Suprapubic skin (tissue), 4 donors: Measurements from ENCODE around the gene EPHA10. TPM values are rescaled to one million over a fixed set of nuclear protein-coding genes. Genes with fewer than 3 reads are reported as not detected.
"Not testable (repeated sequence)": the region's sequence is repeated elsewhere in the genome, so short reads cannot be mapped to it uniquely, and the experiment has no call there.

Experiments
- DNase-seq, 2 donors: peaks; one replicate each; pipeline ENCODE4 v3.0.0-alpha.2; 2019; ENCODE audit warnings: low spot score in 2 of 2
- H3K27ac ChIP-seq: fragments of 200-600 bp; sonication (generic); one replicate; pipeline ENCODE4 v1.5.1; 2019
- H3K27me3 ChIP-seq: fragments of 200-600 bp; sonication (generic); one replicate; pipeline ENCODE4 v1.5.1; 2019
- H3K36me3 ChIP-seq: fragments of 200-600 bp; sonication (generic); one replicate; pipeline ENCODE4 v1.5.1; 2019
- H3K4me1 ChIP-seq: fragments of 200-600 bp; sonication (generic); one replicate; pipeline ENCODE4 v1.5.1; 2019
- H3K4me3 ChIP-seq: fragments of 200-600 bp; sonication (generic); one replicate; pipeline ENCODE4 v1.5.1; 2019; ENCODE audit warnings: mild to moderate bottlenecking
- H3K9me3 ChIP-seq: fragments of 200-600 bp; sonication (generic); one replicate; pipeline ENCODE4 v1.5.1; 2019
- CTCF ChIP-seq, 2 donors: fragments of 200-600 bp in 1 of 2; fragments of 450-650 bp in 1 of 2; sonication (generic) in 1 of 2; IDR thresholded peaks; one replicate each; pipeline ENCODE4 v1.5.1; 2016 to 2019; ENCODE audit warnings: antibody characterized with exemption in 2 of 2, mild to moderate bottlenecking in 1 of 2, moderate library complexity in 1 of 2
- EP300 ChIP-seq: sonication (generic); formaldehyde crosslinking; IDR thresholded peaks from one replicate; pipeline ENCODE4 v1.6.1; 2017; ENCODE audit warnings: antibody characterized with exemption
- POLR2A ChIP-seq, 2 donors: fragments of 450-650 bp; IDR thresholded peaks; one replicate each; pipeline ENCODE4 v1.6.1; 2017; ENCODE audit warnings: antibody characterized with exemption in 2 of 2, mild to moderate bottlenecking in 2 of 2, moderate library complexity in 2 of 2
- POLR2AphosphoS5 ChIP-seq, 3 donors: sonication (generic); formaldehyde crosslinking; IDR thresholded peaks; one replicate each; pipeline ENCODE4 v1.6.1; 2017; ENCODE audit warnings: antibody characterized with exemption in 3 of 3
- WGBS: methylation state at CpG from one replicate; pipeline ENCODE4 v1.1.5; 2018; 5-methylcytosine and 5-hydroxymethylcytosine counted together
- total RNA-seq, 4 donors: library from RNA; depleted of rRNA; stranded (reverse); fragments of >200 nt; gene quantifications; one replicate each; pipeline ENCODE4 v1.1.0, GENCODE V29; 2016

EPHA10 gene
- total RNA-seq, 4 donors from 2014 or later = 0.23 to 0.34 TPM; not detected in 2

- DNase-seq = no peak
- no peaks in the 10 kb centered on the region for H3K9me3 ChIP-seq
- TF ChIP-seq EP300 (no peak), POLR2A (IDR thresholded peaks at IDR 0.05) (no peak), POLR2AphosphoS5 (IDR thresholded peaks at IDR 0.05) (no peak), CTCF (IDR thresholded peaks at IDR 0.05) (no peak)
- peak overlapping the region; percentile 48 for H3K4me3 ChIP-seq
- WGBS = 29% methylated on average over 11 of the region's 11 CpGs
- H3K27me3 ChIP-seq = peaks cover 79% of the 10 kb centered on the region
- H3K27ac ChIP-seq = no peak overlapping the region
- no peaks in the 10 kb centered on the region for H3K36me3 ChIP-seq
- H3K4me1 ChIP-seq = peaks cover 19% of the 10 kb centered on the region
These were observed 12.7 kb downstream of the EPHA10 start for GRCh38 chr1:37752213-37752582.

GRCh38 chr1:37748565-37748964 is 16.4 kb downstream of the EPHA10 start:
- Histone ChIP-seq H3K27ac (no peak overlapping the region), H3K27me3 (peaks cover 50% of the 10 kb centered on the region), H3K36me3 (no peaks in the 10 kb centered on the region), H3K4me1 (peaks cover 15% of the 10 kb centered on the region), H3K9me3 (peaks cover 5% of the 10 kb centered on the region), H3K4me3 (no peak overlapping the region)
- 92% methylated on average over 1 of the region's 1 CpG for WGBS
- DNase-seq = no peak
- TF ChIP-seq EP300 = no peak

- no peak overlapping the region for H3K4me3 ChIP-seq
- no peaks in the 10 kb centered on the region for H3K36me3 ChIP-seq
- 96% methylated on average over 3 of the region's 3 CpGs for WGBS
- no peak overlapping the region for H3K27ac ChIP-seq
- peaks cover 42% of the 10 kb centered on the region for H3K27me3 ChIP-seq
- no peaks in the 10 kb centered on the region for H3K4me1 ChIP-seq
- no peak for DNase-seq
- H3K9me3 ChIP-seq = peaks cover 5% of the 10 kb centered on the region
- no peak for TF ChIP-seq CTCF (IDR thresholded peaks at IDR 0.05)
- TF ChIP-seq EP300 = no peak
- no peak for TF ChIP-seq POLR2AphosphoS5 (IDR thresholded peaks at IDR 0.05)
- no peak for TF ChIP-seq POLR2A (IDR thresholded peaks at IDR 0.05)
These were observed 18.1 kb downstream of the EPHA10 start for GRCh38 chr1:37746806-37747205.

GRCh38 chr1:37741662-37742061 is 23.3 kb downstream of the EPHA10 start:
- H3K4me3 ChIP-seq = no peak overlapping the region
- H3K4me1 ChIP-seq = no peaks in the 10 kb centered on the region
- H3K36me3 ChIP-seq = no peaks in the 10 kb centered on the region
- peaks cover 3% of the 10 kb centered on the region for H3K9me3 ChIP-seq
- TF ChIP-seq CTCF (IDR thresholded peaks at IDR 0.05) (no peak), POLR2AphosphoS5 (IDR thresholded peaks at IDR 0.05) (no peak), POLR2A (IDR thresholded peaks at IDR 0.05) (no peak)
- H3K27ac ChIP-seq = no peak overlapping the region
- peaks cover 33% of the 10 kb centered on the region for H3K27me3 ChIP-seq
- 38% methylated on average over 6 of the region's 6 CpGs for WGBS
- DNase-seq = no peak

- DNase-seq = no peak
- no peak overlapping the region for H3K27ac ChIP-seq
- 50% methylated on average over 9 of the region's 9 CpGs for WGBS
- no peaks in the 10 kb centered on the region for H3K4me1 ChIP-seq
- H3K36me3 ChIP-seq = no peaks in the 10 kb centered on the region
- no peak overlapping the region for H3K4me3 ChIP-seq
- H3K9me3 ChIP-seq = no peaks in the 10 kb centered on the region
- TF ChIP-seq POLR2A (IDR thresholded peaks at IDR 0.05) = no peak
- TF ChIP-seq EP300 = no peak
- no peak for TF ChIP-seq CTCF (IDR thresholded peaks at IDR 0.05)
- TF ChIP-seq POLR2AphosphoS5 (IDR thresholded peaks at IDR 0.05) = no peak
- peaks cover 35% of the 10 kb centered on the region for H3K27me3 ChIP-seq
These were observed 23.8 kb downstream of the EPHA10 start for GRCh38 chr1:37741130-37741529.

GRCh38 chr1:37739222-37739621 is 25.7 kb downstream of the EPHA10 start:
- TF ChIP-seq POLR2A (IDR thresholded peaks at IDR 0.05) = no peak
- TF ChIP-seq EP300 = no peak
- TF ChIP-seq POLR2AphosphoS5 (IDR thresholded peaks at IDR 0.05) = no peak
- no peak for TF ChIP-seq CTCF (IDR thresholded peaks at IDR 0.05)
- no peaks in the 10 kb centered on the region for H3K36me3 ChIP-seq
- no peaks in the 10 kb centered on the region for H3K4me1 ChIP-seq
- no peak overlapping the region for H3K27ac ChIP-seq
- WGBS = 67% methylated on average over 2 of the region's 2 CpGs
- peaks cover 54% of the 10 kb centered on the region for H3K27me3 ChIP-seq
- DNase-seq = no peak
- no peaks in the 10 kb centered on the region for H3K9me3 ChIP-seq
- no peak overlapping the region for H3K4me3 ChIP-seq

GRCh38 chr1:37738619-37739018 is 26.3 kb downstream of the EPHA10 start:
- peaks cover 57% of the 10 kb centered on the region for H3K27me3 ChIP-seq
- not testable (repeated sequence) for H3K27ac ChIP-seq, H3K4me1 ChIP-seq, DNase-seq, H3K36me3 ChIP-seq, H3K9me3 ChIP-seq, H3K4me3 ChIP-seq
- 90% methylated on average over 4 of the region's 4 CpGs for WGBS

GRCh38 chr1:37737975-37738374 is 26.9 kb downstream of the EPHA10 start:
- not testable (repeated sequence) for H3K36me3 ChIP-seq

More at GRCh38 chr1:37737975-37738374, 26.9 kb downstream of the EPHA10 start:
- not testable (repeated sequence) for H3K4me1 ChIP-seq, H3K9me3 ChIP-seq, H3K27ac ChIP-seq, H3K4me3 ChIP-seq, DNase-seq
- peaks cover 58% of the 10 kb centered on the region for H3K27me3 ChIP-seq
- WGBS = 72% methylated on average over 7 of the region's 7 CpGs
